GM19240 (cell line): ENCODE results near the gene PDPK1.
"Not testable (repeated sequence)": the region's sequence is repeated elsewhere in the genome, so short reads cannot be mapped to it uniquely, and the experiment has no call there.

Source experiments
- DNase-seq: peaks from one replicate; pipeline ENCODE4 v3.0.0; 2011; ENCODE audit warnings: low spot score; ENCODE audit not compliant: insufficient read length

Gene PDPK1

DNA sequence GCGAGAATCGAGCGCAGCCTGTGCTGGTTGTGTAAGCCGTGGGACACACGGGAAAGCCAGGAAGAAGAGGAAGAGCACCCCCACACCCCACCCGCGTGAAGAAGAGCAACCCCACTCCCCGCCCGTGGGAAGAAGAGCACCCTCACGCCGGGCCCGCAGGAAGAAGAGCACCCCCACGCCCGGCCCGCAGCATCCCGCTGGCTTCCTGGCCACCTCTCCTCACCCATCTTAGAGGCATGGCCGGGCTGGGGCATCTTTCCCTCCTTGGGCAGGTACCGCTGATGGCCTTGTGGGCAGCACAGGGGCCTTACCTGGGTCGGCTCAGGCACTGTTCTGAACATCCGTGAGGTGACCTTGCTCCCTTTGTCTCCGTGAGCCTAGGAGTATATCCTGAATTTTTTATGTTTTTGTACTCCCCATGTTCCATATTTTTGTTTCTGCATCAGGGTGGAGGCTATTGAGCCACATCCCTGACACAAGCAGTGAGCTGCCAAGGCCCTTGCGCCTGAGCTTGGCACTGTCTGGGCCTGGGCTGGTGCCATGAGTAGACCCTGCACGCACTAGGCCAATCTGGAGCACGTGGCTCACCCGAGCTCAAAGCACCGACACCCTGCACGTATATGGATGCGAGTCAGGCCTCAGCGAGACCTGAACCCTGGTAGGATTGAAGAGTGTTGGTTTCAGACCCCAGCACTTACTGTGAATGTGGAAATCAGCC, 73.1 kb downstream of the PDPK1 start:
- no peak for DNase-seq

DNA sequence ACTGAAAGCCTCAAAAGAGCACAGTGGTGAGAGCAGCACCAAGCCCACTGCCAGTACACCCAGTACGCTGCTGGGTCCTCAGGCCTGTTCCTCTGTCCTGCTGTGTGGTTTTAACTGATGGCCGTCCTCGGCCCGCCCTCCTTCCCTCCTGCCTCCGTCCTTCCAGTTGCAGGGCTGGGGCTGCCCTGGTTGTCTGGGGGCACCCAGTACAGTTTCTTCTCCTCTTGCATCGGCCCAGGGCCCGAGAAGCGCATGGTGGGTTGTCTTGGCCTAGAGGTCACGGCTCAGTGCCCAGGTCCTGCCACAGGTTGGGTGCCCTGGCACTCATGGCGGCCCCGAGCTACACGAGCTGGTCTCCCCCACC, 73.7 kb downstream of the PDPK1 start:
- no peak for DNase-seq

DNA sequence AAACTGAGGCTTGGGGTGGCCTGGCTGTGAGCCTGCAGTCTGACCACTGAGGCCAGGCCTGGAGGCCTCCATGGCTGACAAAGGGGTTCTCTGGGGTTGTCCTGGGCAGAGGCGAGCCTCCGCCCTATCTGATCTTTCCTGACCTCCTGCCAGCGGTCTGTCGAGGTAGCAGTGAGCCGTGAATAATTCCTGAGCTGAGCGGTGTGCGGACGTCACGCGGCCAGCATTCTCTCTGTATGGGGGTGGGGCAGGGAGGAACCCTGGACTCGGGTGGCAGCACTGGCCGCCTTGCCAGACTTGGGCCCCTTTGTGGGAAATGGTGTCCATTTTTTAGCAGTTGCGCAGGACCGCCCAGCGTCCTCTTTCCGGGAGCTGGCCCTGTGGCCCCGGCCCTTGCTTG, 74.1 kb downstream of the PDPK1 start:
- DNase-seq: not testable (repeated sequence)

DNA sequence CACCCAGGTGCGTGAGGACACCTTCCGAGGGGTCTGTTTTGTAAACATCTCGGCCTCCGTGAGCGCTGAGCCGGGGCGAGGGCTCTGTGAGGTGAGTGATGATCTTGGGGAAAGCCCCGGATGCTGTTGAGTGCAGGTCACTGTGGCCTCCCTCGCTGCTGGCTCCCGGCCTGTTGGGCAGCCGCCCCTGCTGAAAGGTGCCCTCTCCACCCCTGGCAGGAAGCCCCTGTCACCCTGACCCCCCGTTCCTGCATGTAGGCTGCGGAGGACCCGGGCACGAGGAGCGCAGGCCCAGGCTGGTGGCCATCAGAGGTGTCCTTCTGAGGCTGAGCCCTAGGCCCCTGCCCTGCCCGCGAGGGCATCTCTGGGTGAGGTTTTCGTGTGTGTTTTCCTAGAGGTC, 75.4 kb downstream of the PDPK1 start:
- DNase-seq: not testable (repeated sequence)

DNA sequence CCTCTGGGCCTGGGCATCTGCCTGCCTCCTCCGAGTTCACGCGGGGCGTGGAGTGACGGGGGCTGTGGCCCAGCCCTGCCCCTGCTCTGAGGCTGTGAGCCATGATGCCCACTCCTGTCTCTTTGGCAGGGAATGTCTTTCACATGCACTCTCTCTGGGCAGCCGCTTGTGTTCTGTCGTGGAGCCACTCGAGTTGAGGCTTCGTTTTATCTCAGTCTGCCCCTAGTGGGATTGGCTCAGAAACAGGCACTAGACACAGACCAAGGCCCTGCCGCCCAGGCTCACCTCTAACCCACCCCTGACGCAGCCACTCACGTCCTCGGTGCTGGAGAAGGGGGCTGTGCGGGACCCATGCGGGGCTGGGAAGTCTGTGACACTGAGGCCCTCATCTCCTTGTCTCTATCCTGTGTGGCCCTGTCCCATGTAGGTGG, 77.0 kb downstream of the PDPK1 start:
- no peak for DNase-seq

DNA sequence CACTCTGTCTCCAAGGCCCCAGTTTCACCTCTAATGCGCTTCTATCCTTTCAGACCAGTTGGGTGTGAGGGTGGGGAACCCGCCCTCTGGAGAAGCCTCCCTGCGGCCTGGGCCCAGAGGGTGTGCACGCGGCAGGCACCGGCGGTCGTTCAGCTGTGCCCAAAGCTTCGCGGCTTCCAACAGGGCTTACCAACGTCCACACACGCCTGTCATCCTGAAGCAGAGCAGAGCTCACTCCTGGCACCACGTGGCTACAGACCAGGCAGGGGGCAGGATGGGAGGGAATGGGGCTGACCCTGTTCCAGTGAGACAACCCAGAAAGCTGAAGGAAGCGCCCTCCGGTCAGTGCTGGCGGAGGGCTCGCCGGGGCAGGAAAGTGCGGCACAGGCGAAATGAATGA, 81.1 kb downstream of the PDPK1 start:
- not testable (repeated sequence) for DNase-seq

DNA sequence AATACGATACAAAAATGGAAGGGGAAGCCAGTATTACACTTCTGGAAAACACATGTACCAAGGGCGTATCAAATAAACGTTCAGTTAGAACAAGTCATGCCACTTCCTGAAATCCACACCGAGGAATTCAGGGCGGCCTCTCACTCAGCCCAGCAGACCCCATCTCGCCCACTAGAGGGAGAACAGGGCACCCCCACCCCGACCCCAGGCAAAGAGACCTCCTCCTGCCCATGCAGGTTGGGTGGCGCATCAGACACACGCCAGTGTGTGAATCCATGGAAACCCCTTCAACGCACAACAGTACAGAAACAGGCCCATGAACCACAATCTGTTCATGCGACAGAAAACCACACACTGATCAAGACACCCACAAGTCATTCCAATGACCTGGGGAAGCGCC, 81.8 kb downstream of the PDPK1 start:
- not testable (repeated sequence) for DNase-seq

DNA sequence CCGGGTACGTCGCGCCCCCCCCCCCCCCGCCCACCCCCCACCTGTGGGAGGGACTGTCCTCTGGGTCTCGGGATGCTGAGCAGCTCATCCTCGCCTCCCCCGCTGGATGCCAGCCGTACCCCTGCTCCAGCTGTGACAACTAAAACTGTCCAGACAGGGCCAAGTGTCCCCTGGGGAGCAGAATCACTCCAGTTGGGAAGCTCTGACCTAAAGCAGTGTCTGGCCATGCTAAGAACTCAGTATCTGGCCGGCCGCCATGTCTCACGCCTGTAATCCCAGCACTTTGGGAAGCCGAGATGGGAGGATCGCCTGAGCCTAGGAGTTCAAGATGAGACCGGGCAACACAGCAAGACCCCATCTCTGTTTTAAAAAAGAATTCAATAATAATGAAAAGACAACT, 83.0 kb downstream of the PDPK1 start:
- DNase-seq: not testable (repeated sequence)

DNA sequence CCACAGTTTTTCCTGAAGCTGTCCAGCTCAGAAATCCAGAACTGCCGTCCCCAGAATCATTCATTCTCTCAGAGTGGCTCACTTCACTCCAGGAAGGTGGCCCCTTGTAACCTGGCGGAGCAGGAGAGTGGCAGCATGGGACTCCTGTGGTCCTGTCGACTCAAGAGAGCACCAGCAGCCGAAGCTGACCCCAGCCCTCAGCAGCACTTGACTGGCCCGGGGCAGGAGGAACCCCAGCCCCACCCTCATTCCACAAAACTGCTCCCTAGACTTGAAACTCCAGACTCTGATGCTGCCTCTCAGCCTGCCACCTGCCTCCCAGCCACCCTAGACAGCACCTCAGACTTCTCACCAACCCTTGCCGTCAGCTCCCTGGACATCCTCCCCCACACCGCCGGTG, 83.6 kb downstream of the PDPK1 start:
- DNase-seq: not testable (repeated sequence)

DNA sequence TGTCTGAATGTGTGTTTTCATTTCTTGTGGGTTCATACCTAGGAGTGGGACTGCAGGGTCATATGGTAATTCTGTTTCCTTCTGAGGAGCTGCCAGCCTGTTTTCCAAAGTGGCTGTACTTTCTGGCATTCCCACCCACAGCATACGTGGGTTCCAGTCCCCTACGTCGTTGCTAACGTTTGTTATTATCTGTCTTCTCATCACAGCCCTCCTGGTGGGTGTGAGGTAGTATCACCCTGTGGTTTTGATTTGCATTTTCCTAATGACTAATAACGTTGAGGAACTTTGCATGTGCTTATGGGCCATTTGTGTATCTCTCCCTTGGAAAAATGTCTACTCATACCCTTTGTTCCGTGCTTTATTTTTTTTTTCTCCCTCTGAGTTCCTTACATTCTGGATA, 89.3 kb downstream of the PDPK1 start:
- DNase-seq: not testable (repeated sequence)

DNA sequence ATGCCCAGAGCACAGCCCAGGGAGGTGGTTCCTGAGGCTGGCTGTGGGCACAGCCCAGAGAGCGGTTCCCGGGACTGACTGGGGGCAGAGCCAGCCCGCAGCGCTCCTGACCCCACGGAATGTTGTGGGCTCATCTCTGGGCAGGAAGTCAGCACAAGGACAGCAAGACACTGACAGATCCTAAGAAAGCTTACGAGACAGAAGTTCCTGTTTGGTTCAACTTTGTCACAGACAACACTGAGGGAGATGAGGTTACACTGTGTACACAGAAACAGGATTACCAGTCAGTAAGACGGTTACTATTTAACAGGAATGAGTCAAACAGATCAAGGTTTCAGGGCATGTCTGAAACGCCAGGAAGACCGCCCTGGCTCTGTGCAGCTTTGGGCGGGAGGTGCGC, 93.4 kb downstream of the PDPK1 start:
- not testable (repeated sequence) for DNase-seq

DNA sequence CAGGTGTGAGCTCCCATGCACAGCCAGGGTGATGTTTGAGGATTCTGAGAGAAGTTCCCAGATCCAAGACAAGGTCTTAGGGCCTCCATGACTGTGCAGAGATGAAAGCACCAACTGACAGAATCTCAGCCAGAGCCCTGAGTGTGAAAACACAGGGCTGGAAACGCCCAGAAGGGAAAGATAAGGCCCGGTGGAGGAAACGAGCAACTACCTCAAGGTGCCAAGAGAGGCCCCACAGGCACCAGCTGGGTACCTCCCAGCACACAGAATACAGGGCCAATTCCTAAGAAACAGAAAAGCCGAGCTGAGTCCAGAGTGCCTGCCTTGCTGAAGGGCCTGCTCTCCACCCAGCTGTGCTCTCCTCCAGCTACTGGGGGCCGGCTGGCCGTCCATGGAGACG, 94.5 kb downstream of the PDPK1 start:
- not testable (repeated sequence) for DNase-seq

DNA sequence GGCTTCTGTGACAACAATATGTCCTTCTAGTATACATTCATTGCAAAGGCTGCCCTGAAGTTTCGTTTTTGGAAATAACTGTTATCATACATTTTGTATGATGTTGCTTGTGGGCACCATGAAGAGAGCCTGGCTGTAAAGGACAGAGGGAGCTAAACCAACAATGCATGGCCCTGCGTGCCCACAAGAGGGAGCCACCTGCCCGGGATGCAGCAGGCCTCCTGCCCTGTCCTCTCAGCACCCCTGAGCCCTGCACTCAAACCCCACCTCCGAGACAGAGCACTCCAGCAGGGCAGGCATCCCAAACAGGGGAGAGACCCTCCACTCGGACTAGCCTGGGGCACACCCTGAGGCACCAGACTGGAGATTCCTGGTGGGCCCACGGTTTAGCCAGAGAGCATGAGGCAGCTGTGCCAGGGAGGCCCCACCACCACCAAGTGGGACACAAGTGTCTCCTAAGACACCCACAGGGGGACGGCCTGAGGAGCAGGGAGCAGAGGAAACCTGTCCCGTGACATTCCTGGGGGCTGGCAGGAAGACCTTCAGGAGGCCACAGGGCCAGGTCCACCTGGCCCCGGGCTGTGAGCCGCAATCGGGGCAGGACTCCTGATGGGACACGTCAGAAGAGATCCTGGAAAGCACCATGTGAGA, 101.4 kb downstream of the PDPK1 start:
- not testable (repeated sequence) for DNase-seq

DNA sequence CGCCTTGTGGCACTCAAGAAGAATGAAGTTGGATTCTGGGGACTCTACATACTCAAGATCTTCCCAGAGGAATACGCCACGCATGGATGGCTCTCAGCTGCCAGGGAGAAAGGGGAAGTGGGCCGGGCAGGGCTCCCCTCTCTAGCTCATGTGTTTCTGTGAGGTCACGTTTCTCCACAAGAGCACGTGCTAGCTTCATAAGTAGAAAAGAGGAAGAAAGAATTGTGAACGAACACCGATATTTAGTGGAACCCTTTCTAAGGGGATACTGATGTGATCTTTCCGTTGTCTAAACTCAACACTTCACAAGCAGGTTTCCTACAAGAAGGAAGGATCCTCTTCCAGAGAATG, 101.9 kb downstream of the PDPK1 start:
- DNase-seq: not testable (repeated sequence)

DNA sequence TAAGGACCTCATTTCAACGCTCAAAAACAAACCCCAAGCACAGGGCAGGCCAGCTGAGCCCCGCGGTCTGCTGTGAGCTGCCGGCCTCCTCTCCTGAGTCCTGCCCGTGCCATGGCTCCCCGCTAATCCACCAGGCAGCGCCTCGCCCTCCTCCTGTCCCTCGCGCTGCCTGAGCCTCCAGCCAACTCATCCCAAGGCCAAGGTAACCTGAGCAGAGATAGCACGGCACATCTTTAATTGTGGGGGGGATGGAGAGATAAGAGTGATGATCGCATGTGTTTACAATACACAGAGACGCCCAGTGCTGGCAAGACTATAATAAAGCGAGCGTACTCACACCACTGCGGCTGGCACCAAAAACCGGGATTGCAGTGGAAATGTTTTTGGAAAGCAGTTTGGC, 104.7 kb downstream of the PDPK1 start:
- not testable (repeated sequence) for DNase-seq

DNA sequence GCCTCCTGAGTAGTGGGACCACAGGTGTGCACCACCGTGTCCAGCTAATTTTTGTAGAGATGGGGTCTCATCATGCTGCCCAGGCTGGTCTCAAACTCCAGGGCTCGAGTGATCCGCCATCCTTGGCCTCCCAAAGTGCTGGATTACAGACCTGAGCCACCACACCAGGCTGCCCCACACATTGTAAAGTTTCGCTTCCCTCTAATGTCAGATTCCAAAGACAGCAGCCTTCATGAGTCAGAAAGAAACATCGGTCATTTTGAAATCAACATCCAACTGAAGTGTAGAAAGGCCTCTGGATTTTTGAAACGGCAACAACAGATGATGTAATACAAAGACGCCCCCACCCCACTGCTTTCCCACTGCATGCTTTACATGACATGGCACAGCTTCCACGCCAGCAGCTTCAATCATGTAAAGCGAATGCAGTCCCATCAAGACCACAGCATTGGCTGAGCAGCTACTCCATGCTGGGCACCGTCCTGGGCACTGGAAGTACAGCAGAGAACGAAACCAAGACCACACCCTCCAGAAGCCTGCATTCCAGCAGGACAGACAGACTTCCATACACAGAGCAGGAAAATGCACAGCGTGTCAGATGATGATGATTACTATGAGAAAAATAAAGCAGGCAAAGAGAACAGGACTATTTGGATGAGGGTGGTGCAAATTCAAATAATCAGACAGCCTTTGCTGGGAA, 107.1 kb downstream of the PDPK1 start:
- DNase-seq: not testable (repeated sequence)

DNA sequence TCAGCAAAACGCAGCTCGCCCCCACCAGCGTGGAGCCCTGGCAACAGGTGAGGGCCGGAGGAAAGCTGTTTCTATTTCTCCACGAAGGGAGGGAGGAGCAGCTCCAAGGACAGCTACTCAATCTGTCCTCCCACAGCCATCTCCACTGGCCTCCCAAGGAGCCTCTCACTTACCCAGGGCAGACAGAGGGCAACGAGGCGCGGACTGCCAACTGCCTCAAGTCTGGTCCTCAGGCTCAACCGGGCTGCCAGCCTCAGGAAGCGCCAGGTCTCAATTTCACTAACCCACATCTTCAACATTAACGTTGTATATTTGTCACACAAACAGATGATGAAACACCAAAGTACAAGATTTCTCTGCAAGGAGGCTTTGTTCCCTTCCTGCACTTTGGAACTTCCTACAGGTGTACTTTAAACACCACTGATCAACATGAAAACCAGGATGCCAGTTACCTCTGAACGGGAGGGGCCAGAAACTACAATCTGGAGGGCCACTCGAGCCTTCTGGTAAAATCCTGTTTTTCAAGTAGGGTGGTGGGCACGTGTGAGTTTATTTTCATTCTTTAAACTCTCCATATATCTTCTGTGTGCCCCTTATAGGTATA, 113.5 kb downstream of the PDPK1 start:
- DNase-seq: not testable (repeated sequence)
